Parathyroid adenoma (tissue), 2 donors: ENCODE measurements around the gene ZC3H13.

Experiments
- H2AFZ ChIP-seq: fragments of 300-600 bp; sonication (generic); one replicate; pipeline ENCODE4 v1.7.0; 2017; ENCODE audit warnings: antibody characterized with exemption, mild to moderate bottlenecking
- H3K27ac ChIP-seq: fragments of 300-600 bp; sonication (generic); one replicate; pipeline ENCODE4 v1.7.0; 2017
- H3K27me3 ChIP-seq: fragments of 300-600 bp; sonication (generic); one replicate; pipeline ENCODE4 v1.7.0; 2017; ENCODE audit warnings: low read length; ENCODE audit not compliant: control insufficient read depth, insufficient read depth
- H3K36me3 ChIP-seq: fragments of 300-600 bp; sonication (generic); one replicate; pipeline ENCODE4 v1.7.0; 2017; ENCODE audit warnings: low read length; ENCODE audit not compliant: control insufficient read depth, insufficient read depth
- H3K4me1 ChIP-seq: fragments of 300-600 bp; sonication (generic); one replicate; pipeline ENCODE4 v1.7.0; 2017; ENCODE audit warnings: control low read depth
- H3K4me2 ChIP-seq: fragments of 300-600 bp; sonication (generic); one replicate; pipeline ENCODE4 v1.7.0; 2017; ENCODE audit warnings: low read length
- H3K4me3 ChIP-seq: fragments of 300-600 bp; sonication (generic); one replicate; pipeline ENCODE4 v1.7.0; 2017; ENCODE audit warnings: low read depth, low read length
- H3K79me2 ChIP-seq: fragments of 300-600 bp; sonication (generic); one replicate; pipeline ENCODE4 v1.7.0; 2017; ENCODE audit warnings: control low read depth
- H3K9ac ChIP-seq: fragments of 300-600 bp; sonication (generic); one replicate; pipeline ENCODE4 v1.7.0; 2017; ENCODE audit warnings: mild to moderate bottlenecking
- H3K9me3 ChIP-seq: fragments of 300-600 bp; sonication (generic); one replicate; pipeline ENCODE4 v1.7.0; 2017; ENCODE audit warnings: low read length; ENCODE audit not compliant: control insufficient read depth
- CTCF ChIP-seq: fragments of 300-600 bp; sonication (generic); IDR thresholded peaks from one replicate; pipeline ENCODE4 v1.7.0; 2017; ENCODE audit warnings: antibody characterized with exemption, mild to moderate bottlenecking
- donor health status: primary hyperparathyroidism.

The ZC3H13 gene

GRCh38 chr13:45918597-45918996, 133.9 kb downstream of the ZC3H13 start:
- Histone ChIP-seq H3K27ac (no peak overlapping the region), H3K27me3 (no peaks in the 10 kb centered on the region), H3K9ac (no peak overlapping the region), H3K36me3 (no peaks in the 10 kb centered on the region), H3K4me1 (peaks cover 2% of the 10 kb centered on the region), H3K4me3 (no peak overlapping the region), H3K4me2 (no peak overlapping the region), H3K9me3 (no peaks in the 10 kb centered on the region), H2AFZ (no peak overlapping the region), H3K79me2 (no peaks in the 10 kb centered on the region)
- TF ChIP-seq CTCF, result no peak

GRCh38 chr13:45917019-45917418, 135.5 kb downstream of the ZC3H13 start:
- Histone ChIP-seq H3K4me1 (peaks cover 2% of the 10 kb centered on the region), H3K36me3 (no peaks in the 10 kb centered on the region), H3K4me3 (no peak overlapping the region), H3K79me2 (no peaks in the 10 kb centered on the region), H3K27me3 (no peaks in the 10 kb centered on the region), H3K9me3 (no peaks in the 10 kb centered on the region), H3K27ac (no peak overlapping the region), H3K9ac (no peak overlapping the region), H3K4me2 (no peak overlapping the region), H2AFZ (no peak overlapping the region)
- no peak for TF ChIP-seq CTCF

- H3K4me3 ChIP-seq, result no peak overlapping the region
- no peaks in the 10 kb centered on the region for H3K79me2 ChIP-seq
- H3K4me2 ChIP-seq, result no peak overlapping the region
These were observed 136.7 kb downstream of the ZC3H13 start for GRCh38 chr13:45915686-45916439.

GRCh38 chr13:45909673-45910072, 142.9 kb downstream of the ZC3H13 start:
- Histone ChIP-seq H3K9me3 (no peaks in the 10 kb centered on the region), H3K4me2 (no peak overlapping the region), H3K27ac (no peak overlapping the region), H3K79me2 (no peaks in the 10 kb centered on the region), H3K9ac (no peak overlapping the region), H2AFZ (no peak overlapping the region), H3K27me3 (no peaks in the 10 kb centered on the region), H3K4me1 (no peaks in the 10 kb centered on the region), H3K36me3 (no peaks in the 10 kb centered on the region), H3K4me3 (no peak overlapping the region)
- no peak for TF ChIP-seq CTCF

More at GRCh38 chr13:45915686-45916439, 136.7 kb downstream of the ZC3H13 start:
- no peak overlapping the region for H3K27ac ChIP-seq
- no peaks in the 10 kb centered on the region for H3K9me3 ChIP-seq
- H3K36me3 ChIP-seq, result no peaks in the 10 kb centered on the region
- H3K4me1 ChIP-seq, result peaks cover 2% of the 10 kb centered on the region
- H3K9ac ChIP-seq, result no peak overlapping the region
- no peaks in the 10 kb centered on the region for H3K27me3 ChIP-seq
- TF ChIP-seq CTCF, result no peak
- H2AFZ ChIP-seq, result no peak overlapping the region

- Histone ChIP-seq H3K4me2 (no peak overlapping the region), H3K27me3 (no peaks in the 10 kb centered on the region), H3K9me3 (no peaks in the 10 kb centered on the region), H3K27ac (no peak overlapping the region), H3K79me2 (no peaks in the 10 kb centered on the region), H3K4me3 (no peak overlapping the region), H3K36me3 (no peaks in the 10 kb centered on the region), H3K4me1 (no peaks in the 10 kb centered on the region), H3K9ac (no peak overlapping the region), H2AFZ (no peak overlapping the region)
- no peak for TF ChIP-seq CTCF
These were observed 143.5 kb downstream of the ZC3H13 start for GRCh38 chr13:45909089-45909488.
